DOHH2 (cell line): Measurements from ENCODE around the gene HRK.

Experiments
- H3F3A ChIP-seq: fragments of 200-600 bp; sonication (generic), shearing (Covaris generic); 2 replicates; pipeline ENCODE4 v1.6.0; 2016; ENCODE audit warnings: antibody characterized with exemption, mild to moderate bottlenecking; ENCODE audit not compliant: control insufficient read depth, insufficient read depth
- H3K27ac ChIP-seq: fragments of 200-600 bp; sonication (generic); 2 replicates; pipeline ENCODE4 v1.5.1; 2014; ENCODE audit warnings: low read depth, mild to moderate bottlenecking, low read length, moderate library complexity
- H3K27me3 ChIP-seq: fragments of 200-600 bp; sonication (generic); 2 replicates; pipeline ENCODE4 v1.6.1; 2014; ENCODE audit warnings: mild to moderate bottlenecking, low read length, mixed read lengths; ENCODE audit not compliant: control insufficient read depth
- H3K36me3 ChIP-seq: fragments of 200-600 bp; sonication (generic); 2 replicates; pipeline ENCODE4 v1.6.1; 2014; ENCODE audit warnings: mild to moderate bottlenecking, low read length, moderate library complexity, mixed read lengths; ENCODE audit not compliant: control insufficient read depth
- H3K4me1 ChIP-seq: fragments of 200-600 bp; sonication (generic); 2 replicates; pipeline ENCODE4 v1.6.1; 2014; ENCODE audit warnings: mild to moderate bottlenecking, low read length, mixed read lengths; ENCODE audit not compliant: control insufficient read depth
- H3K4me2 ChIP-seq: fragments of 200-600 bp; sonication (generic); 2 replicates; pipeline ENCODE4 v1.6.0; 2014; ENCODE audit warnings: mild to moderate bottlenecking, low read length, moderate library complexity
- H3K4me3 ChIP-seq: fragments of 200-600 bp; sonication (generic); 2 replicates; pipeline ENCODE4 v1.5.1; 2014; ENCODE audit warnings: mild to moderate bottlenecking, low read length, mixed read lengths
- H3K79me2 ChIP-seq: fragments of 200-600 bp; sonication (generic); 2 replicates; pipeline ENCODE4 v1.6.1; 2014; ENCODE audit warnings: mild to moderate bottlenecking, low read length, mixed read lengths; ENCODE audit not compliant: control insufficient read depth
- H3K9me2 ChIP-seq: fragments of 200-600 bp; sonication (generic); replicated peaks from 2 replicates; pipeline ENCODE4 v1.6.1; 2014; ENCODE audit warnings: mild to moderate bottlenecking, low read length, mixed read lengths; ENCODE audit not compliant: control insufficient read depth
- H3K9me3 ChIP-seq: fragments of 200-600 bp; sonication (generic); 2 replicates; pipeline ENCODE4 v1.6.1; 2014; ENCODE audit warnings: antibody characterized with exemption, low read length, mixed read lengths; ENCODE audit not compliant: control insufficient read depth, insufficient read depth
- H4K20me1 ChIP-seq: fragments of 200-600 bp; sonication (generic); 2 replicates; pipeline ENCODE4 v1.6.0; 2014; ENCODE audit warnings: low read depth, mild to moderate bottlenecking, antibody characterized with exemption, low read length, moderate library complexity; ENCODE audit not compliant: control insufficient read depth, insufficient read depth
- EZH2phosphoT487 ChIP-seq: fragments of 200-600 bp; sonication (generic); IDR thresholded peaks from 2 replicates; pipeline ENCODE4 v1.6.1; 2017; ENCODE audit warnings: borderline replicate concordance, mild to moderate bottlenecking, antibody characterized with exemption, low read length, moderate library complexity, mixed read lengths
- TF ChIP-seq, protein P1 (sequence below): fragments of 200-600 bp; sonication (generic); IDR thresholded peaks from one replicate; pipeline ENCODE4 v1.5.1; 2014; ENCODE audit warnings: antibody characterized with exemption, mild to moderate bottlenecking, low read depth, low read length; ENCODE audit not compliant: poor library complexity, severe bottlenecking

Gene HRK

GRCh38 chr12:116870306-116870705, 10.9 kb downstream of the HRK start:
- H3K9me2 ChIP-seq, result no peaks in the 10 kb centered on the region
- H4K20me1 ChIP-seq, result no peaks in the 10 kb centered on the region
- H3K4me3 ChIP-seq, result no peak overlapping the region
- peaks cover 83% of the 10 kb centered on the region for H3K79me2 ChIP-seq
- no peak overlapping the region for H3K4me2 ChIP-seq
- TF ChIP-seq, protein P1, sequence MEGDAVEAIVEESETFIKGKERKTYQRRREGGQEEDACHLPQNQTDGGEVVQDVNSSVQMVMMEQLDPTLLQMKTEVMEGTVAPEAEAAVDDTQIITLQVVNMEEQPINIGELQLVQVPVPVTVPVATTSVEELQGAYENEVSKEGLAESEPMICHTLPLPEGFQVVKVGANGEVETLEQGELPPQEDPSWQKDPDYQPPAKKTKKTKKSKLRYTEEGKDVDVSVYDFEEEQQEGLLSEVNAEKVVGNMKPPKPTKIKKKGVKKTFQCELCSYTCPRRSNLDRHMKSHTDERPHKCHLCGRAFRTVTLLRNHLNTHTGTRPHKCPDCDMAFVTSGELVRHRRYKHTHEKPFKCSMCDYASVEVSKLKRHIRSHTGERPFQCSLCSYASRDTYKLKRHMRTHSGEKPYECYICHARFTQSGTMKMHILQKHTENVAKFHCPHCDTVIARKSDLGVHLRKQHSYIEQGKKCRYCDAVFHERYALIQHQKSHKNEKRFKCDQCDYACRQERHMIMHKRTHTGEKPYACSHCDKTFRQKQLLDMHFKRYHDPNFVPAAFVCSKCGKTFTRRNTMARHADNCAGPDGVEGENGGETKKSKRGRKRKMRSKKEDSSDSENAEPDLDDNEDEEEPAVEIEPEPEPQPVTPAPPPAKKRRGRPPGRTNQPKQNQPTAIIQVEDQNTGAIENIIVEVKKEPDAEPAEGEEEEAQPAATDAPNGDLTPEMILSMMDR, result no peak
- TF ChIP-seq EZH2phosphoT487, result no peak
- 0 out of 2 replicates have a peak, but pooled peaks cover 2% of the 10 kb centered on the region for H3F3A ChIP-seq
- no peaks in the 10 kb centered on the region for H3K27me3 ChIP-seq
- H3K36me3 ChIP-seq, result peaks cover 76% of the 10 kb centered on the region
- peaks cover 54% of the 10 kb centered on the region for H3K4me1 ChIP-seq
- no peaks in the 10 kb centered on the region for H3K9me3 ChIP-seq
- H3K27ac ChIP-seq, result no peak overlapping the region

DNA sequence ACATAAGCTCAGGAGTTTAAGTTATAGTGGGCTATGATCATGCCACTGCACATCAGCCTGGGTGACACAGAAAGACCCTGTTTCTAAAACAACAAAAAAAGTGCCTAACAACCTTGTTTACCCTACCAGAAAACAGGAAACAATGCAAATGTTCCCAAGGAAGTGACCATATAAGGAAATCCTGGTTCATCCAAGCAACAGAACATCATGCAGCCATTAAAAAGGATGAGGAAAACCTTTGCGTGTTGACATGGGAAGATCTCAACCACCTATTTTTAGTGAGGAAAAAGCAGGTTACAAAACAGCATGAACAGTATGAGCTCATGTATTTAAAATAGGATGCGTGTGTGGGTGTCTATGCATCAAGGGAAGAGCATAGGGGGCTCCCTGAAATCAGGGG, 13.7 kb downstream of the HRK start:
- peaks cover 75% of the 10 kb centered on the region for H3K36me3 ChIP-seq
- no peaks in the 10 kb centered on the region for H4K20me1 ChIP-seq

DNA sequence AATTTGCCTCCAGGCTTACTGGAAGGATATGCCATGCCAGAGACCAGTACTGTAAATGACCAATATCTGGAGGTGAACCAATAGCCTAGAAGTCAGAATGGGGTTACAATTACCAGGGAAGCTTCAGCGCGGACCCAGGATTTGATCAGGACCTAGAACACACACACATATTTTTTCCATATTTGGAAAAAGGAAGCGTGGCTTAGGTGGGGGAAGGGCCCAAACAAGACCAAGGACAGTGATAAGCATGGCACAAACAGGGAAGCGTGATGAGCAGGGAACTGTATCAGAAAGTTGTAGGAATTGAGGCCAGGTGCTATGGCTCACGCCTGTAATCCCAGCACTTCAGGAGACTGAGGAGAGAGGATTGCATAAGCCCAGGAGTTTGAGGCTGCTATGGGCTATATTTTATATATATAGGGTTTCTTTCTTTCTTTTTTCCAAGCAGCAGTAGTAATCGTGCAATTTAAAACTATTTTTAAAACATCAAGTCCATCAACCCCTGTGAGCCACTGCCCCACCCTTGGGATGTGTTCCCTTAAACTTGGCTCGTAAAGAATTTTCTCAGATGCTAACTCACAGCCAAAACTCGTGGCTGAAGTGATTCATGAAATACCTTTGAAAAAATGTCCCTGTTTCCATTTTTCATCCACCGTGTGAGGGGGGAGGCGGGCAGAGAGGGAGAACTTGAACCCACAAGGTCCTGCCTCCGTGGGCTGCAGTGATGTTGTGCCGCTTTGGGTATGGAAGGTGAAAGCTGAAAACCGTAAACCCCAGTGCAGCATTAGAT, 16.7 kb downstream of the HRK start:
- Histone ChIP-seq H3K27ac (peak overlapping the region; percentile 98), H3K36me3 (peaks cover 73% of the 10 kb centered on the region), H3K4me2 (peak overlapping the region; percentile 87)

More for the DNA sequence above, 13.7 kb downstream of the HRK start:
- Histone ChIP-seq H3K27me3 (no peaks in the 10 kb centered on the region), H3K27ac (no peak overlapping the region), H3K79me2 (peaks cover 80% of the 10 kb centered on the region), H3K9me2 (no peaks in the 10 kb centered on the region), H3F3A (peaks cover 10% of the 10 kb centered on the region), H3K4me1 (peaks cover 53% of the 10 kb centered on the region), H3K9me3 (no peaks in the 10 kb centered on the region), H3K4me3 (no peak overlapping the region), H3K4me2 (no peak overlapping the region)
- no peak for TF ChIP-seq EZH2phosphoT487
- TF ChIP-seq, protein P1, result no peak

More for the DNA sequence above, 16.7 kb downstream of the HRK start:
- Histone ChIP-seq H3K4me3 (no peak overlapping the region), H3K4me1 (peaks cover 77% of the 10 kb centered on the region), H3K79me2 (peaks cover 74% of the 10 kb centered on the region), H3F3A (peaks cover 38% of the 10 kb centered on the region), H3K27me3 (no peaks in the 10 kb centered on the region), H3K9me3 (no peaks in the 10 kb centered on the region), H4K20me1 (no peaks in the 10 kb centered on the region), H3K9me2 (no peaks in the 10 kb centered on the region)
- no peak for TF ChIP-seq EZH2phosphoT487
- TF ChIP-seq, protein P1, result no peak
